ENCODE measurements around the gene RASA1.

Gene RASA1

DNA sequence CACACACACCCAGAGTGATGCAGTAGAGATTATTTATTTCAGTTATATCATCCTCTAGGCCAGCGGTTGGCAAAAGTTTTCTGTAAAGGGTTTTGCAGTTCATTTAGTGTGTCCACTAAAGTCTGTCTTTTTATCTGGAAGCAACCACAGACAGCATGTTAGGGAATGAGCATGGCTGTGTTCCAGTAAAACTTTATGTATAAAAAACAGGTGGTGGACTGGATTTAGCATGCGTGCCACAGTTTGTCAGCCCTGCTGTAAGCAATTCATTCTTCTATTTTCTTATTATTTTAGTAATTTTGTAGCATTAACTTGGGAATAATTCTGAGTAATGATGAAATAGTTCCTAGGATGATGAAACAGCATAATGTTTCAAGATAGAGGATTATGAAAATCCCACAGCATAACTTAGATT is 93.4 kb downstream of the RASA1 start:
- DNase-seq (ENCODE audit: low spot score), result no peak

GRCh38 chr5:87361536-87362213 is 94.0 kb downstream of the RASA1 start:
- DNase-seq (ENCODE audit: low spot score), result no peak

- no peak for DNase-seq (ENCODE audit: low spot score)
These were observed 99.6 kb downstream of the RASA1 start for GRCh38 chr5:87367243-87367642.

- no peak for DNase-seq (ENCODE audit: low spot score)
These were observed 100.9 kb downstream of the RASA1 start for GRCh38 chr5:87368601-87369000.

GRCh38 chr5:87369431-87369830 is 101.7 kb downstream of the RASA1 start:
- DNase-seq (ENCODE audit: low spot score), result no peak

- DNase-seq (ENCODE audit: low spot score), result no peak
These were observed 105.0 kb downstream of the RASA1 start for GRCh38 chr5:87372705-87373104.

GRCh38 chr5:87382224-87382623 is 114.5 kb downstream of the RASA1 start:
- DNase-seq (ENCODE audit: low spot score), result no peak

DNA sequence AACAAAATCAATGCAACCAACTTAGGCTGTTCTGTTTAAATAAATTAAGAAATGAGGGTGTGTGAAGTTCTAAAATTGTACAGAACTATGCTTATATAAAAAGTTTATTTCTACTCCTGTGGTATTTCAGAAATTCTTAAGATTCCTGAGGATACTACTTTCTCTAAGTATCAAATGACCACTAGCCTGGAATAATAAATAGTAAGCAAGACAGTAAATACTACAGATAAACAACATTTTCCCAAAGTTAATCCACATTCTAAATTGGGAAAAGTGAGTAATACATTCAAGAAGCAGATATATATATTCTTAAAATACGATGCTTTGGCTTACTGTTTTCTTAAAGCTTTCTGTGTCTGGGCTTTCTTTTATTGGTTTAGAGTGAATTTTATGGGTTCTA is 115.5 kb downstream of the RASA1 start:
- no peak for DNase-seq (ENCODE audit: low spot score)

- DNase-seq (ENCODE audit: low spot score), result no peak
These were observed 118.1 kb downstream of the RASA1 start for GRCh38 chr5:87385802-87386201.

DNA sequence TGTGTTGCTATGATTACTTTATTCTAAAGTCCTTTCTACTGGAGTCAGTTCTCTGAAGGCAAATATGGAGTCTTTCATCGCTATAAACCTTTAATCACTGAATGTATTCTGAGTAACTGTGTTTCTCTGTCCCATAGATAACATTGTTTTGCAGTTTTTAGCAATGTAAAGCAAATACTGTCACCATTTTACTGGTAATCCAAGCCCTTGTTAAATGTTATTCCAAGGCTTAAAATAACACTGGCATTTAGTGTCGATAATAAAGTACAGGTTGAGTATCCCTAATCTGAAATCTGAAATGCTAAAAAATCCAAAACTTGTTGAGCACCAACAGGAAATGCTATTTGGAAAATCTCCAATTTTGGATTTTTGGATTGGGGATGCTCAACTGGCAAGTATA is 120.4 kb downstream of the RASA1 start:
- DNase-seq (ENCODE audit: low spot score), result no peak

DNA sequence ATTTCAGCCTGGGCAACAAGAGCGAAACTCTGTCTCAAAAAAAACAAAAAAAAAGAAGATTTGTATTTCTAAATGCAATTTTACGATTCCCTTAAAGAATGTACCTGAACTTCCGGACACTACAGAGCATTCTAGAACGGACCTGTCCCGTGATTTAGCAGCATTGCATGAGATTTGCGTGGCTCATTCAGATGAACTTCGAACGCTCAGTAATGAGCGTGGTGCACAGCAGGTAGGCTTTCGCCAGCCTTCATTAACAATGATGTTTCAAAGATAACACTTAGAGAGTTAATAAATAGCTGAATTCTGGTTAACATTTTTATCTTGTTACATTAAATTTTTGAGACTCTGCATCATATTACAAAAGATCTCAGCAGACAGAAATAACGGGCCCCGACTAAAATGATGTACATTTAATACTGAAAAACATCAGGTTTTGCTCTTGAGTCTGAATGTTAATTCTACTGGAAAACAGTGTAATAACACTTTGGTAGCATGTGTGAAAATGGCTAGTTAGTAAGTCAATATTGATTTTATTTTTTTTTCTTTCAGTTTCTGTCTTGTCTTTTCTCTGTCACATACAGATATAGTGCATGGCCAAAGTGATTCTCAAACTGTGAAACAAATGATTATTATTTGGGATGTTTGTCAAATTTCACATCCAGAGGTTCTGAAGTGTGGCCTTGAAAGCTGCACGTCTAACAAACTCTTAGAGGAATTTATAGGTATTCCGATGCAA is 121.8 kb downstream of the RASA1 start:
- DNase-seq (ENCODE audit: low spot score), result no peak

DNA sequence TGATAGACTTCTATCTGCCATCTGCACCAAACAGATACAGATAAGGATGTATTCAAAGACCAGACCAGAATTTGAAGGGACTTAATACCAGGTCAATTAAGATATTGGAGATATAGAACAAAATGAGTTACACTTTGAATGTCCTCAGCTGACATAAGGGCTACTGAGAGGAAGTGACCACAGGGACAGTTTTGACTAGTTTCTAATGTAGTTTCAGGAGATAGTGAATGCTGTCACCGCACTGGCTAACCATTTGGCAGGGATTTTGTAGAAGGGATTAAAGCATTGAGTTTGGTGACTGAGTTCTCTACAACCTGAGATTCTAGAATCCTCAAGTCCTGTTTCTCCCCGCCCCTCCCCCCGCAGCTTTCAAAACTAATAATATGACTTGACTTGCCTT is 122.4 kb downstream of the RASA1 start:
- DNase-seq (ENCODE audit: low spot score), result no peak

DNA sequence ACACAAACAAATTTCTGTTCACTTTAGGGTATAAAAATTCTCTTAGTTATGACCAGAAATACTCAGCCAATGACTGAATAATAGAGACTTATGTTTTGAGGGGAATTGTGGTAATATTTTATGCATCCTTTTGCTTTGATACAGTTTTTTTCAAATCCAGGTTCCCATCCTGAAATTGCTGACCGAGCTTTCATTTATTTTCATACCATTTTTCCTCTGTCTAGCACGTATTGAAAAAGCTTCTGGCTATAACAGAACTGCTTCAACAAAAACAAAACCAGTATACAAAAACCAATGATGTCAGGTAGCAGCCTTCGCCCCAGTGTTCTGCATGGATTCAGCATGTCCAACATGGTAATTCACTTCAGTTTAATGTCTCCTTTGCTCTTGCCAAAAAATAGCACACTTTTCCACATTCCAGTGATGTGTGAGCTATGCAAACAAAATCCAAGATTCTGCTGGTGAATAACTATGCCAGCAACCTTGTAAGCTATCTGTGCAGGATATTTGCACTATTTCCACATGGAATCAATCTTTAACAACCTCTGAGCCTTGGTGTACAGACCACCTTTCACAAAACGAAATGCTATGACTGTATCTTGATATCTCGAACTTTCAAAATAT is 123.0 kb downstream of the RASA1 start:
- no peak for DNase-seq (ENCODE audit: low spot score)

- DNase-seq (ENCODE audit: low spot score), result no peak
These were observed 124.5 kb downstream of the RASA1 start for GRCh38 chr5:87392170-87392569.

GRCh38 chr5:87392801-87393200 is 125.1 kb downstream of the RASA1 start:
- DNase-seq (ENCODE audit: low spot score), result no peak

DNA sequence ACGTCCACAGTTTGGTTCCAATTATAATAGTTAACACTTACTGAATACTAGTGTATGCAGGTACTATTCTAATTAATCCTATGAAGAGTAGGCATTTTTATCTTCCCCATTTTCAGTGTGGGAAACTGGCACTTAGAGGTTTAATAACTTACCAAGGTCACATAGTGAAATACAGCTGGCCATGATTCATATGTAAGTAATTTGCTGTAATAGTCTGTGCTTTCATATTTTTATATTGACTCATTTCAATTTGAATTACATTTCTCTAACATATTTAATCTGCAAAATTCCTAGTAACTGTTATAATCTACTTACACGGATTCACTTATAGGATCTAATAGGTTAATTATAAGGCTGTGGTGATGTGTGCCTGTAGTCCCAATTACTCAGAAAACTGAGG is 125.6 kb downstream of the RASA1 start:
- no peak for DNase-seq (ENCODE audit: low spot score)

DNA sequence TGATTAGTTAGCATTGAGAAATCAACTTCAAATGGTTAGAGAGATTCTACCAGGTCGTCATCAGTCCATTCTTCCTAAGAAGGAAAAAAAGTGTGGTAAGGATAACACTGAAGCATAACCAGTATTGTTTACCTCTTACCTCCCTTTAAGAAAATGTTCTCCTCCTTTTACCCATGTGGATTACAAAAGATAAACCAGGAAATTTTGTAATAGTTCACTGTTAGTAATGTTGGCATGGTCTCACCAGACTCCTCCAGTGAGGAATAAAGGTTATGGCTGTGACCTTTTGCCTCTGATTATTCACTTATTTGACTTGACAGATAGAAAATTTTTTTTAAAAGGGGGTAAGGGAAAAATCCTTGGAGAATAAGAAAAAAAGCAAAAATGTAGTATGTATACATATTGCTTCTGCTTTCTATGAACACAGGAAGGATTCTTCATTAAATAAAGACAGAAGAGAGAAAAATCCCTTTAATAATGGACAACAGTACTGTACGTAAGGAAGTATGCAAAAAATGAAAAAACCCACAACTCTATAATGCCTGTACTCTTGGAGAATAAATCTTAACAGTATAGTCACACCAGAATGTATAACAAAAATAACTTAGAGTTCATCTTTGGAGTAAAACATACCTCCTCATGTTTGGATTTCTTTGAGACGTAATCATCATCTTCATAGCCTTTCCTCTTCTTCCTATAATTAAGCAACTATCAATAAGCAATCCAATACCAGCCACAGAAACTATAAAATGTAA is 126.9 kb downstream of the RASA1 start:
- DNase-seq (ENCODE audit: low spot score), result no peak

- DNase-seq (ENCODE audit: low spot score), result no peak
These were observed 131.4 kb downstream of the RASA1 start for GRCh38 chr5:87398981-87399614.

DNA sequence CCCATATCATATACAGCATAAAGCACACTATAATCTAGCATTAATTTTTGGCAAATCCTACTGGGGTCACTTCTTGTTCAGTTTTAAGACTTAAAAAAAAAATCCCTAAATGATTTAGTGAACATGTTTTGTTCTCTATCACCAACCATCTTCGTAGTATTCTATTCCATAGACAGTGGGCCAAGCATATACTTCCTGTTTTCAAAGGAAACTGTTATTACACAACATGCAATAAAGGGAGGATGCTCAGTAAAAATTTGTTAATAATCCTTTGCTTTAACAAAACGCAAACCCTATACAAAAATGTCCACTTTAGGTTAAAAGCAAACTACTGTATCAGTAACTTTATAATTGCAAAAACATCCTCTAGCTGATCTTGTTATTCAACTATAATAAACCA is 132.0 kb downstream of the RASA1 start:
- DNase-seq (ENCODE audit: low spot score), result no peak

DNA sequence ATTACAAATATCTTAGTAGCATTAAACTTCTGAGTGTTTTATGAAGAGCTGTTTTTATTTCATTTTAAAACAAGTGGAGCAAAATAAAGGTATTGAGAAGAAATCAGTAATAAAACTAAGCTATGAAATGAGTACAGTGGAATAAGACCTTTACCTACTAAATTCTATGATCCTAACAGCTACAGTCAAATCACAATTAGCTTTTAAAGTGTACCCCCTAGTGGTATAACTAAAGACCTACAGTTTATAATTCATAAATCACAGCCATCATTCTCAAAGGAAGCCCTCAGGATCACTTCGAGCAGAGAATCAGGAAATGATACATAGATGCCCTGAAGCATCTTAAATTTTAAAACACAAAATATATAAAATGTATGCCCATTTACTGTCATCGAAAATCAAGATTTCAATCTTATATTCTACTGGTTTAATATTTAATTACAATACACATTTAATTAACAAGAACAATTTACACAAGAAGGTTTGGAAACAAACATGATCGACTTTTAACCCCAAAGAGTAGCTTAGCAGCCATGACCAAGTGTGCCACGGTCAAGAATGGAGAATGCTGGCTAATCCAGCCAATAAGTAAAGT is 132.7 kb downstream of the RASA1 start:
- peak; percentile 50 for DNase-seq (ENCODE audit: low spot score)

DNA sequence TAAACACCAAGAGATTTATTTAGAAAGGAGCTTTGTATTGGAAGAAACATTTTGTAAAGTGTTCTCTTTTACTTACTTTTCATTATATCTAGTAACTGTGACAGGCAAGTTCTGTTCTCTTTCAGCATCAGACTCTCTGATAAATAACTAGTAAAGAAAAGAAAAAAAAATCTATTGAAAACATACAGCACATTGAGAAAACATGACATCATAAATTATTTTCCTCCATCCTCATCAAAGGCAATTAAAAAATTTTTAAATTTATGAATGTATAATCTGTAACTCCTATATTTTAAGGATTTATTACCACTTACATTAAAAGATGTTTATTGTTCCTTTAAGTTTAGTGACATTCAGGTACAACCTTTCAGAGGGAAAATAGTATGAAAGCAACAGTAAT is 133.9 kb downstream of the RASA1 start:
- DNase-seq (ENCODE audit: low spot score), result no peak

DNA sequence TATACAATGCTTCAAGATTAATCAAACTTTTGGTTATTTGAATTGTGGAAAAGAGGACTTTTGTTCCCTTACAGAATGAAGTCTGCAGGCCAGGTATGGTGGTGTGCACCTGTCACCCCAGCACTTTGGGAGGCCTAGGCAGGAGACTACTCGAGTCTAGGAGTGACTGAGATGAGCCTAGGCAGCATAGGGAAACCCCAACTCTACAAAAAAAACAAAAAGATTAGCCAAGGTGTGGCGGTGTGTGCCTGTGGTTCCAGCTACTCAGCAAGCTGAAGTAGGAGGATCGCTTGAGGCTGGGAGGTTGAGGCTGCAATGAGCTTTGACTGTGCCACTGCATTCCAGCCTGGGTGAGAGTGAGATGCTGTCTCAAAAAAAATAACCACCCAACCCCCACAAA is 135.7 kb downstream of the RASA1 start:
- no peak for DNase-seq (ENCODE audit: low spot score)

Measured in CD4-positive, alpha-beta T cell treated with Interleukin-2 at 100 ng/mL for 4 hours (primary cell).